Testis (tissue), 3 donors: ENCODE data around the gene SASH1. TPM values are rescaled to one million over a fixed set of nuclear protein-coding genes. Genes with fewer than 3 reads are reported as not detected.

ENCODE experiments used
- DNase-seq: peaks from one replicate; pipeline ENCODE4 v3.0.0-alpha.2; 2019
- H3K27ac ChIP-seq, 2 donors: fragments of 200-600 bp; sonication (generic); one replicate each; pipeline ENCODE4 v1.5.1; 2019
- H3K27me3 ChIP-seq: fragments of 200-600 bp; sonication (generic); one replicate; pipeline ENCODE4 v1.5.1; 2019
- H3K36me3 ChIP-seq: fragments of 200-600 bp; sonication (generic); one replicate; pipeline ENCODE4 v1.5.1; 2017; ENCODE audit warnings: low read depth; ENCODE audit errors: missing control alignments
- H3K4me1 ChIP-seq: fragments of 200-600 bp; sonication (generic); one replicate; pipeline ENCODE4 v1.5.1; 2019
- H3K4me3 ChIP-seq, 2 donors: fragments of 200-600 bp; sonication (generic); one replicate each; pipeline ENCODE4 v1.5.1; 2017 to 2019
- H3K9me3 ChIP-seq: fragments of 200-600 bp; sonication (generic); one replicate; pipeline ENCODE4 v1.5.1; 2017
- CTCF ChIP-seq, 3 experiments: fragments of 450-650 bp in 2 of 3; fragments of 200-600 bp in 1 of 3; sonication (generic) in 1 of 3; IDR thresholded peaks; one replicate each; pipeline ENCODE4 v1.5.1; 2016 to 2019; ENCODE audit warnings: antibody characterized with exemption in 3 of 3, mild to moderate bottlenecking in 2 of 3, moderate library complexity in 1 of 3
- POLR2A ChIP-seq: fragments of 450-650 bp; IDR thresholded peaks from one replicate; pipeline ENCODE4 v1.6.1; 2017; ENCODE audit warnings: antibody characterized with exemption, mild to moderate bottlenecking, moderate library complexity
- WGBS, 2 donors: methylation state at CpG; one replicate each; pipeline ENCODE4 v1.1.5; 2018; 5-methylcytosine and 5-hydroxymethylcytosine counted together
- intact Hi-C: fragments of 100-400 bp; cut with DNase I; formaldehyde crosslinking; loops from one replicate; pipeline ENCODE4 v1.15.1; 2023; ENCODE audit warnings: low total_unique reads
- polyA plus RNA-seq: library from polyadenylated mRNA; stranded (reverse); fragments of 350-450 nt; fragmentation: Illumina TruSeq; extraction: RNeasy Lipid Tissue Mini Kit (QIAGEN cat#74804); gene quantifications from one replicate; pipeline ENCODE4 v1.2.3, GENCODE V29; 2014; ENCODE audit warnings: low read depth, low replicate concordance; ENCODE audit not compliant: insufficient read depth
- total RNA-seq, 2 donors: library from RNA; depleted of rRNA; stranded (reverse); fragments of >200 nt; gene quantifications; one replicate each; pipeline ENCODE4 v1.2.3, GENCODE V29; 2016

The SASH1 gene
- total and polyA plus RNA-seq, 3 donors from 2014 or later = 12.1 to 42.1 (median 40.3) TPM

GRCh38 chr6:148445620-148446019, 103.0 kb downstream of the SASH1 start:
- no peak for DNase-seq
- Histone ChIP-seq H3K27me3 (no peaks in the 10 kb centered on the region), H3K4me1 (peaks cover 15% of the 10 kb centered on the region), H3K36me3 (no peaks in the 10 kb centered on the region), H3K27ac (no peak overlapping the region), H3K9me3 (no peaks in the 10 kb centered on the region), H3K4me3 (no peak overlapping the region)
- TF ChIP-seq POLR2A (no peak), CTCF (IDR thresholded peaks at IDR 0.05) (no peak)
- intact Hi-C loops = no loop called here
- WGBS, 2 donors = 93 to 96% methylated on average over 6 of the region's 6 CpGs

GRCh38 chr6:148446681-148447080, 104.0 kb downstream of the SASH1 start:
- H3K4me1 ChIP-seq = peaks cover 5% of the 10 kb centered on the region
- H3K36me3 ChIP-seq = no peaks in the 10 kb centered on the region
- H3K27me3 ChIP-seq = no peaks in the 10 kb centered on the region
- WGBS, 2 donors = 87 to 99% methylated on average over 3 of the region's 3 CpGs
- no peak overlapping the region for H3K4me3 ChIP-seq
- intact Hi-C loops = no loop called here
- no peak overlapping the region for H3K27ac ChIP-seq
- H3K9me3 ChIP-seq = no peaks in the 10 kb centered on the region
- TF ChIP-seq CTCF (IDR thresholded peaks at IDR 0.05) (no peak), POLR2A (no peak)
- no peak for DNase-seq

GRCh38 chr6:148447521-148448230, 105.0 kb downstream of the SASH1 start:
- DNase-seq = no peak
- Histone ChIP-seq H3K27ac (no peak overlapping the region), H3K36me3 (no peaks in the 10 kb centered on the region), H3K27me3 (no peaks in the 10 kb centered on the region), H3K4me1 (no peaks in the 10 kb centered on the region), H3K4me3 (no peak overlapping the region), H3K9me3 (no peaks in the 10 kb centered on the region)
- TF ChIP-seq POLR2A (no peak), CTCF (IDR thresholded peaks at IDR 0.05) (no peak)
- intact Hi-C loops = no loop called here
- WGBS, 2 donors = 84 to 88% methylated on average over 12 of the region's 12 CpGs

- intact Hi-C loops = no loop called here
- Histone ChIP-seq H3K36me3 (no peaks in the 10 kb centered on the region), H3K27ac (no peak overlapping the region), H3K9me3 (no peaks in the 10 kb centered on the region), H3K4me1 (no peaks in the 10 kb centered on the region), H3K27me3 (no peaks in the 10 kb centered on the region), H3K4me3 (no peak overlapping the region)
- TF ChIP-seq POLR2A (no peak), CTCF (IDR thresholded peaks at IDR 0.05) (no peak)
- no peak for DNase-seq
- WGBS, 2 donors = 89 to 90% methylated on average over 6 of the region's 6 CpGs
These were observed 105.9 kb downstream of the SASH1 start for GRCh38 chr6:148448369-148449012.

- no peak for DNase-seq
- Histone ChIP-seq H3K4me3 (no peak overlapping the region), H3K27ac (no peak overlapping the region), H3K9me3 (no peaks in the 10 kb centered on the region), H3K27me3 (no peaks in the 10 kb centered on the region), H3K36me3 (no peaks in the 10 kb centered on the region), H3K4me1 (no peaks in the 10 kb centered on the region)
- no peak for TF ChIP-seq CTCF (IDR thresholded peaks at IDR 0.05)
- intact Hi-C loops = no loop called here
These were observed 108.2 kb downstream of the SASH1 start for GRCh38 chr6:148450866-148451265.
